SK-N-SH treated with all-trans-retinoic acid at 6 μM for 48 hours (cell line): ENCODE data around the gene INKA1.

Experiments used
- CSDC2 ChIP-seq: fragments of 250-450 bp; sonication (Bioruptor Pico); IDR thresholded peaks from 2 replicates; pipeline ENCODE4 v1.5.0; 2020; ENCODE audit warnings: mild to moderate bottlenecking, moderate library complexity
- POU6F1 ChIP-seq: fragments of 250-450 bp; sonication (Bioruptor Pico); IDR thresholded peaks from 2 replicates; pipeline ENCODE4 v1.8.0; 2021; ENCODE audit warnings: low read depth, mild to moderate bottlenecking, moderate library complexity, borderline replicate concordance
- SNAI2 ChIP-seq: fragments of 250-450 bp; sonication (Bioruptor Pico); IDR thresholded peaks from 2 replicates; pipeline ENCODE4 v1.5.0; 2020; ENCODE audit warnings: mild to moderate bottlenecking, moderate library complexity

GRCh38 chr3:49799761-49800160 lies 3.3 kb upstream of the INKA1 start, which contains the start of gene CDHR4:
- no peak for TF ChIP-seq SNAI2 (CRISPR knock-in tag)
- no peak for TF ChIP-seq POU6F1 (CRISPR knock-in tag)
- TF ChIP-seq CSDC2 (CRISPR knock-in tag): no peak
